CD14-positive monocyte (primary cell): ENCODE results near the gene NDST4. TPM values are rescaled to one million over a fixed set of nuclear protein-coding genes. Genes with fewer than 3 reads are reported as not detected.

Experiments
- DNase-seq, 3 donors: peaks; one replicate each; pipeline ENCODE4 v3.0.0-alpha.2; 2011 to 2022
- H2AFZ ChIP-seq: 2 replicates; pipeline ENCODE4 v1.6.0; 2012; ENCODE audit warnings: mild to moderate bottlenecking, low read depth, low read length, inconsistent platforms; ENCODE audit not compliant: insufficient read depth, poor library complexity, severe bottlenecking
- H3K27ac ChIP-seq, 2 donors: 1 replicate in 1 of 2; 2 replicates in 1 of 2; pipeline ENCODE4 v1.5.1; 2012 to 2013; ENCODE audit warnings: low read length in 2 of 2, control low read depth in 1 of 2, inconsistent platforms in 1 of 2, low read depth in 1 of 2, mild to moderate bottlenecking in 1 of 2
- H3K27me3 ChIP-seq, 2 donors: one replicate each; pipeline versions ENCODE4 v1.6.0 to v1.6.1; 2011 to 2013; ENCODE audit warnings: low read length in 2 of 2; ENCODE audit not compliant: control insufficient read depth in 2 of 2, insufficient read depth in 2 of 2
- H3K36me3 ChIP-seq, 2 donors: replicated peaks in 1 of 2; 1 replicate in 1 of 2; 2 replicates in 1 of 2; pipeline versions ENCODE4 v1.5.1 to v1.6.1; 2012 to 2013; ENCODE audit warnings: low read length in 2 of 2, control low read depth in 1 of 2, inconsistent platforms in 1 of 2, mild to moderate bottlenecking in 1 of 2; ENCODE audit not compliant: insufficient read depth in 2 of 2, control insufficient read depth in 1 of 2
- H3K4me1 ChIP-seq, 2 donors: 1 replicate in 1 of 2; 2 replicates in 1 of 2; pipeline versions ENCODE4 v1.5.1 to v1.6.1; 2012 to 2013; ENCODE audit warnings: low read length in 2 of 2, control low read depth in 1 of 2, inconsistent platforms in 1 of 2, mild to moderate bottlenecking in 1 of 2, moderate library complexity in 1 of 2; ENCODE audit not compliant: insufficient read depth in 2 of 2, control insufficient read depth in 1 of 2
- H3K4me2 ChIP-seq: replicated peaks from 2 replicates; pipeline ENCODE3; 2012; ENCODE audit warnings: low read length, moderate library complexity, mild to moderate bottlenecking; ENCODE audit not compliant: poor library complexity, severe bottlenecking; ENCODE audit errors: extremely low read depth
- H3K4me3 ChIP-seq, 3 experiments: fragments of 200-600 bp in 1 of 3; sonication (generic) in 1 of 3; replicated peaks in 1 of 3; 1 replicate in 2 of 3; 2 replicates in 1 of 3; pipeline ENCODE4 v1.5.1; 2011 to 2013; ENCODE audit warnings: low read length in 3 of 3, mild to moderate bottlenecking in 3 of 3, control low read depth in 2 of 3, low read depth in 2 of 3, inconsistent platforms in 1 of 3, moderate library complexity in 1 of 3
- H3K79me2 ChIP-seq: 2 replicates; pipeline ENCODE4 v1.6.0; 2012; ENCODE audit warnings: mild to moderate bottlenecking, control low read depth, inconsistent platforms, low read length, moderate library complexity; ENCODE audit not compliant: insufficient read depth
- H3K9ac ChIP-seq: 2 replicates; pipeline ENCODE4 v1.6.0; 2017; ENCODE audit warnings: low read length, mild to moderate bottlenecking; ENCODE audit not compliant: insufficient read depth, poor library complexity, severe bottlenecking
- H3K9me3 ChIP-seq, 2 donors: replicated peaks in 1 of 2; 1 replicate in 1 of 2; 2 replicates in 1 of 2; pipeline versions ENCODE4 v1.5.1 to v1.6.1; 2012 to 2013; ENCODE audit warnings: low read length in 2 of 2, control low read depth in 1 of 2; ENCODE audit not compliant: control insufficient read depth in 1 of 2, insufficient read depth in 1 of 2
- H4K20me1 ChIP-seq: 2 replicates; pipeline ENCODE4 v1.6.0; 2012; ENCODE audit warnings: mild to moderate bottlenecking, low read length, control low read depth, moderate library complexity; ENCODE audit not compliant: insufficient read depth
- H3K27ac Mint-ChIP-seq, 7 donors: one replicate each; pipeline ENCODE4 v1.8.0; 2020; ENCODE audit warnings: mild to moderate bottlenecking in 7 of 7, mixed read lengths in 7 of 7, moderate library complexity in 6 of 7, inconsistent platforms in 2 of 7
- H3K27me3 Mint-ChIP-seq, 3 donors: one replicate each; pipeline ENCODE4 v1.8.0; 2021 to 2022; ENCODE audit warnings: low read depth in 3 of 3, mild to moderate bottlenecking in 3 of 3, mixed read lengths in 3 of 3, moderate library complexity in 3 of 3, inconsistent platforms in 1 of 3
- H3K36me3 Mint-ChIP-seq, 2 donors: one replicate each; pipeline ENCODE4 v1.8.0; 2020; ENCODE audit warnings: mixed read lengths in 2 of 2, inconsistent platforms in 1 of 2, mild to moderate bottlenecking in 1 of 2
- H3K4me1 Mint-ChIP-seq: one replicate; pipeline ENCODE4 v1.8.0; 2020; ENCODE audit warnings: mild to moderate bottlenecking, mixed read lengths
- H3K4me3 Mint-ChIP-seq, 2 donors: one replicate each; pipeline ENCODE4 v1.8.0; 2020; ENCODE audit warnings: mild to moderate bottlenecking in 2 of 2, mixed read lengths in 2 of 2, moderate library complexity in 1 of 2
- H3K9me3 Mint-ChIP-seq, 7 donors: one replicate each; pipeline ENCODE4 v1.8.0; 2020 to 2022; ENCODE audit warnings: mixed read lengths in 7 of 7, mild to moderate bottlenecking in 6 of 7, moderate library complexity in 6 of 7, inconsistent platforms in 2 of 7
- CTCF ChIP-seq: fragments of 200-600 bp; IDR thresholded peaks from one replicate; pipeline ENCODE4 v1.8.0; 2022; ENCODE audit warnings: antibody characterized with exemption, mild to moderate bottlenecking
- WGBS: methylation state at CpG from one replicate; pipeline ENCODE4 v1.1.5; 2013; ENCODE audit warnings: missing lambda C conversion rate; ENCODE audit not compliant: insufficient coverage; 5-methylcytosine and 5-hydroxymethylcytosine counted together
- intact Hi-C, 2 donors: fragments of 100-400 bp; cut with micrococcal nuclease; formaldehyde crosslinking; loops; one replicate each; pipeline versions ENCODE4 v1.15.0 to v1.15.1; 2023
- polyA plus RNA-seq, 3 donors: library from polyadenylated mRNA; depleted of rRNA in 1 of 3; unstranded in 2 of 3; stranded (reverse) in 1 of 3; fragments of 300-500 nt in 2 of 3; fragments of >200 nt in 1 of 3; fragmentation: Illumina TruSeq in 2 of 3; gene quantifications; 1 replicate in 2 of 3; 2 replicates in 1 of 3; pipeline ENCODE4 v1.2.3, GENCODE V29; 2012 to 2021

NDST4 gene
- polyA plus RNA-seq, 3 donors = not detected

DNA sequence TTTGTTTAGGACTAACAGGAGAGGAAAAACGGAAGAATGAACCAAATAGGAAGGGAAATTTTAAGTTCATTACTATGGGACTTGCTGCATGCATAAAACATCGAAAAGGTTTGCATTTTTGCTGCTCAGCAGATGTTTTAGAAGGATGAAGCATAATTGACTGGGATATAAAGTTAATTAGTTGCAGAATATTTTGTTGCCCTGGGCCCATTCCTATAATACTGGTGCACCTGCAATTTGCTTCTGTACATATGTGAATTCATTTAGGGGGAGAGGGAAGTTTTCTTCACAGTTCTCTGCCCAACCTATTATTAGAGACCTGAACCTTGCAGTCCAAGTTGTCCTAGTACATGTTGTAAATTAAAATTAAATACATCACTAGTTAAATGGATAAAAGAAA, 282.8 kb downstream of the NDST4 start:
- WGBS = 79% methylated on average over 2 of the region's 2 CpGs
- Mint-ChIP-seq H3K36me3 (no peaks in the 10 kb centered on the region), H3K4me1 (no peaks in the 10 kb centered on the region), H3K27ac (no peak overlapping the region), H3K9me3 (no peaks in the 10 kb centered on the region), H3K4me3 (no peak overlapping the region), H3K27me3 (no peaks in the 10 kb centered on the region)
- H3K9me3 ChIP-seq = no peaks in the 10 kb centered on the region
- H3K4me3 ChIP-seq = no peak overlapping the region
- no peaks in the 10 kb centered on the region for H3K36me3 ChIP-seq
- TF ChIP-seq CTCF = no peak
- no peaks in the 10 kb centered on the region for H3K4me1 ChIP-seq
- no peak overlapping the region for H3K27ac ChIP-seq
- DNase-seq = no peak
- H3K4me2 ChIP-seq = no peak overlapping the region
- H3K27me3 ChIP-seq = no peaks in the 10 kb centered on the region
- H3K79me2 ChIP-seq = no peaks in the 10 kb centered on the region
- no peak overlapping the region for H2AFZ ChIP-seq
- H3K9ac ChIP-seq = no peak overlapping the region
- no peaks in the 10 kb centered on the region for H4K20me1 ChIP-seq
- intact Hi-C loops = no loop called here

- H3K4me1 ChIP-seq = no peaks in the 10 kb centered on the region
- Mint-ChIP-seq H3K4me3 (no peak overlapping the region), H3K27ac (no peak overlapping the region), H3K36me3 (no peaks in the 10 kb centered on the region), H3K4me1 (no peaks in the 10 kb centered on the region), H3K9me3 (peaks cover 0 to 1% (median 0%) of the 10 kb centered on the region in 7 donors), H3K27me3 (no peaks in the 10 kb centered on the region)
- no peaks in the 10 kb centered on the region for H4K20me1 ChIP-seq
- H3K27me3 ChIP-seq = no peaks in the 10 kb centered on the region
- H3K9ac ChIP-seq = no peak overlapping the region
- TF ChIP-seq CTCF = no peak
- no peaks in the 10 kb centered on the region for H3K9me3 ChIP-seq
- intact Hi-C loops = no loop called here
- no peak for DNase-seq
- H2AFZ ChIP-seq = no peak overlapping the region
- no peaks in the 10 kb centered on the region for H3K36me3 ChIP-seq
- no peak overlapping the region for H3K27ac ChIP-seq
- H3K79me2 ChIP-seq = no peaks in the 10 kb centered on the region
- WGBS = no CpG with 5 or more reads among the region's 5 CpGs
- no peak overlapping the region for H3K4me2 ChIP-seq
- H3K4me3 ChIP-seq = no peak overlapping the region
These were observed 285.8 kb downstream of the NDST4 start for GRCh38 chr4:114827651-114828050.
